DND-41 (cell line): ENCODE results near the gene PRKAR2B.

Source experiments
- ATAC-seq: fragments of 200-7000 bp; cut with Tn5 transposase; 3 replicates; pipeline ENCODE4 v1.9.1; 2021; ENCODE audit warnings: low read depth; ENCODE audit not compliant: insufficient read depth
- DNase-seq: peaks from one replicate; pipeline ENCODE4 v3.0.0-alpha.2; 2020
- H2AFZ ChIP-seq: 2 replicates; pipeline ENCODE4 v1.6.0; 2012; ENCODE audit warnings: low read depth, low read length
- H3K27ac ChIP-seq: 2 replicates; pipeline ENCODE4 v1.5.1; 2012; ENCODE audit warnings: low read length, inconsistent platforms
- H3K27me3 ChIP-seq: fragments of 200-600 bp; sonication (generic); 2 replicates; pipeline ENCODE4 v1.6.0; 2012; ENCODE audit warnings: low read length, mild to moderate bottlenecking, inconsistent platforms; ENCODE audit not compliant: insufficient read depth, poor library complexity
- H3K36me3 ChIP-seq: 2 replicates; pipeline ENCODE4 v1.5.1; 2012; ENCODE audit warnings: low read length, inconsistent platforms; ENCODE audit not compliant: insufficient read depth
- H3K4me1 ChIP-seq: 2 replicates; pipeline ENCODE4 v1.5.1; 2012; ENCODE audit warnings: mild to moderate bottlenecking, low read length; ENCODE audit not compliant: insufficient read depth
- H3K4me2 ChIP-seq: 2 replicates; pipeline ENCODE4 v1.6.0; 2012; ENCODE audit warnings: mild to moderate bottlenecking, moderate library complexity, low read length, inconsistent platforms; ENCODE audit not compliant: insufficient read depth
- H3K4me3 ChIP-seq, 2 experiments: fragments of 200-600 bp in 1 of 2; shearing (Covaris generic) in 1 of 2; 2 replicates each; pipeline ENCODE4 v1.5.1; 2012 to 2016; ENCODE audit warnings: inconsistent platforms in 2 of 2, low read length in 2 of 2, mild to moderate bottlenecking in 2 of 2, low read depth in 1 of 2, moderate library complexity in 1 of 2
- H3K79me2 ChIP-seq: 2 replicates; pipeline ENCODE4 v1.6.0; 2012; ENCODE audit warnings: low read length, inconsistent platforms; ENCODE audit not compliant: insufficient read depth
- H3K9ac ChIP-seq: 2 replicates; pipeline ENCODE4 v1.6.0; 2012; ENCODE audit warnings: low read depth, mild to moderate bottlenecking, inconsistent platforms, low read length, moderate library complexity
- H3K9me3 ChIP-seq: 2 replicates; pipeline ENCODE4 v1.5.1; 2012; ENCODE audit warnings: low read length, moderate library complexity, mild to moderate bottlenecking, inconsistent platforms; ENCODE audit not compliant: insufficient read depth, severe bottlenecking
- H4K20me1 ChIP-seq: 2 replicates; pipeline ENCODE4 v1.6.0; 2012; ENCODE audit warnings: low read length; ENCODE audit not compliant: insufficient read depth
- CTCF ChIP-seq: IDR thresholded peaks from 2 replicates; pipeline ENCODE4 v1.5.1; 2012; ENCODE audit warnings: borderline replicate concordance, low read length, moderate library complexity, mild to moderate bottlenecking; ENCODE audit not compliant: poor library complexity, severe bottlenecking; ENCODE audit errors: extremely low read depth
- EZH2 ChIP-seq: IDR thresholded peaks from 3 replicates; pipeline ENCODE4 v1.6.1; 2012; ENCODE audit warnings: borderline replicate concordance, low read depth, mild to moderate bottlenecking, moderate library complexity, low read length, inconsistent platforms; ENCODE audit not compliant: severe bottlenecking

The PRKAR2B gene

DNA sequence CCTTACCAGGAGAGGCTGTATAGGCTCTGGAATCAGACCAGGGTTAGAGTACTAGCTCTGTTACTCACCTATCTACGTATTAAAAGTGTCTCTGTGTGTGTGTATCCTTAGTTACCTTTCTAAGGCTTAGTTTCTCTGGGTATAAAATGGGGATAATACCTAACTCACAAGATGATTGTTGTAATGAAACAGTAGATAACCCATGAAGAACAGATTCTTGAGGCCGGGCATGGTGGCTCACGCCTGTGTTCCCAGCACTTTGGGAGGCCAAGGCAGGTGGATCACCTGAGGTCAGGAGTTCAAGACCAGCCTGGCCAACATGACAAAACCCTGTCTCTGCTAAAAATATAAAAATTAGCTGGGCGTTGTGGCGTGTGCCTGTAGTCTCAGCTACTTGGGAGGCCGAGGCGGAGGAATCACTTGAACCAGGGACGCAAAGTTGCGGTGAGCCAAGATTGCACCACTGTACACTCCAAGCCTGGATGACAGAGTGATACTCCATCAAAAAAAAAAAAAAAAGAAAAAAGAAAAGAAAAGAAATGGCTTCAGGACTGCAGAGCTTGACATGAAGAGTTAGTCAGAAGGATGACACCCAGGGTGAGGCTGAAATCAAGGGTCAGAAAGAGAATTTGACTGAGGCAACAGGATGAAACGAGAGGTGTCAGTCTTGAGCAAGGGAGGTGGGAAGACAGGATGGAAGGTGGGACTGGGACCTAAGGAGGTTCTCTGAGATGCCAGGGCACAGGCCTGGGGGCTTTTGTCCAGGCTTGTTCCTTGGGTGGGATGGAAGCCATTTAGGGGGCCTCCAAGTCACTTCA is 33.4 kb downstream of the PRKAR2B start:
- Histone ChIP-seq H3K4me2 (no peak overlapping the region), H3K9me3 (no peaks in the 10 kb centered on the region), H3K27ac (no peak overlapping the region), H3K79me2 (no peaks in the 10 kb centered on the region), H3K4me1 (no peaks in the 10 kb centered on the region), H3K9ac (no peak overlapping the region), H3K27me3 (no peaks in the 10 kb centered on the region), H2AFZ (no peak overlapping the region), H3K4me3 (no peak overlapping the region), H3K36me3 (no peaks in the 10 kb centered on the region), H4K20me1 (no peaks in the 10 kb centered on the region)
- no peak for ATAC-seq
- DNase-seq, result no peak
- TF ChIP-seq CTCF (no peak), EZH2 (no peak)

DNA sequence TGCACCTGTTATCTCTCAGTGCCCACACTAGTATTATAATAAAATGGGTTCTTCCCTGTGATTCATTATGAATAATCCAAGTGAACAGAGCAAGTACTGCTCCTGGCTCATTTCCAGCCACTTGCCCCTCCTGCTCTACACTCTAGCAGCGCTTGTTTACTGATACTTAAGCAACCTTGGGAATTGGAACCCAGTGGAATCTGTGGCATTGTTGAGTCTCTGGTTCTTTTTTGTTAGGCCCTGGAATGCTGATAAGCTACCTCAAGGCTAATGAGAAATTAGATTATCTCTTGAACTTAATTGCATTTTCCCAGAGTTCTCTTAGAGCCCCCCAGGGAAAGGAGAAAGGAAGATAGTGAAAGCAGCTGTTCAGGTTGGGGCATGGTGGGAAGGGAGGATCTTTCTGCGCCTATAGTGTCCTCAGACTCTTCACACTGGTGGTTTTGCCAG is 34.0 kb downstream of the PRKAR2B start:
- no peaks in the 10 kb centered on the region for H3K79me2 ChIP-seq
- no peak overlapping the region for H3K9ac ChIP-seq
- H3K4me3 ChIP-seq, result no peak overlapping the region
- no peak for ATAC-seq
- H3K27ac ChIP-seq, result no peak overlapping the region
- no peaks in the 10 kb centered on the region for H4K20me1 ChIP-seq
- no peaks in the 10 kb centered on the region for H3K27me3 ChIP-seq
- DNase-seq, result no peak
- H3K9me3 ChIP-seq, result no peaks in the 10 kb centered on the region
- no peaks in the 10 kb centered on the region for H3K4me1 ChIP-seq
- H3K36me3 ChIP-seq, result no peaks in the 10 kb centered on the region
- no peak overlapping the region for H2AFZ ChIP-seq
- H3K4me2 ChIP-seq, result no peak overlapping the region
- TF ChIP-seq CTCF (no peak), EZH2 (no peak)

GRCh38 chr7:107079212-107079940 is 34.9 kb downstream of the PRKAR2B start:
- no peak overlapping the region for H3K27ac ChIP-seq
- H3K9me3 ChIP-seq, result no peaks in the 10 kb centered on the region
- H3K27me3 ChIP-seq, result no peaks in the 10 kb centered on the region
- no peak overlapping the region for H3K4me2 ChIP-seq
- H3K36me3 ChIP-seq, result no peaks in the 10 kb centered on the region
- H3K79me2 ChIP-seq, result no peaks in the 10 kb centered on the region
- TF ChIP-seq CTCF, result no peak
- no peak for TF ChIP-seq EZH2
- ATAC-seq (no peak), DNase-seq (no peak)
- H4K20me1 ChIP-seq, result no peaks in the 10 kb centered on the region
- no peaks in the 10 kb centered on the region for H3K4me1 ChIP-seq
- no peak overlapping the region for H2AFZ ChIP-seq
- no peak overlapping the region for H3K4me3 ChIP-seq
- no peak overlapping the region for H3K9ac ChIP-seq
